Fibroblast of skin of right biceps (primary cell): Measurements from ENCODE around the gene PEAK1.

ENCODE experiments used
- DNase-seq: peaks from one replicate; pipeline ENCODE4 v3.0.0-alpha.2; 2013

Gene PEAK1

GRCh38 chr15:77120576-77120975 is 299.3 kb downstream of the PEAK1 start:
- DNase-seq: no peak

DNA sequence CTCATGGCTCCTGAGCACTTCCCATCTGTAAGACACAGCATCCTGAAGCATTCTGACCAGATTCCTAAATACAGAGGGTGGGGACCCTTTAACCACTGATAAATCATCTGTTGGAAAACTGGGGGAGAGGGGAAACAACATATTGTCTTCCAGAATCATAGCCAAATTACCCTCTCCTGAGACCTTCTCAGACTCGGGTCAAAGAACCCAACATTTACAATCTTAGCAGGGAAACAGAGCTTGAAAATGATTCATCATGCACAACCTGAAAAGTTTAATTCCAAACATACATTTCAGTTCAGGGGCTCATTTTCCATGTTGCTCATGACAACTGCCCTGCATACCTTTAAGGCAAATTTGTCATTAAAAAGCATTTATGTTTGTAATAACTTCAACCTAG is 300.5 kb downstream of the PEAK1 start:
- DNase-seq: peak; percentile 51

DNA sequence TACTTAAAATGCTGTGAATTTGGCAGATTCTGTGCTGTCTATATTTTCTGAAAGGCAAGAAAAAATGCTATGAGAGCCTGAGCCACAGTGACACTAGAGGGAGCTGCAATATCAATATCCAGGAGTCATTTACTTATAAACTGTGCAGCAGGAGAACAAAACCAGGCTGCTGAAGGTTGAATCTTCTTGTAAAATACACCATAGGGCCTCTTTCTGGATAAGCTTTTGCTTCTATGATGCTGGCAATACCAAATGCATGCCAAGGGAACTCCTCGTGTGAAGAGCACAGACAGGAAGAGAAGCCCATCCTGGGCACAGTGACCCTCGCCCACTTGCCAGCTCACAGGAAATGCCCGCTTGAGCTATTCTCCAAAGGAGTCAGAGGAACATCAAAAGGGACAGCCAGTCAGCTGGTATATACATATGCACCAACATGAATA is 301.0 kb downstream of the PEAK1 start:
- peak; percentile 80 for DNase-seq

GRCh38 chr15:77115179-77115578 is 304.7 kb downstream of the PEAK1 start:
- DNase-seq: no peak

- no peak for DNase-seq
These were observed 306.9 kb downstream of the PEAK1 start for GRCh38 chr15:77112838-77113504.

DNA sequence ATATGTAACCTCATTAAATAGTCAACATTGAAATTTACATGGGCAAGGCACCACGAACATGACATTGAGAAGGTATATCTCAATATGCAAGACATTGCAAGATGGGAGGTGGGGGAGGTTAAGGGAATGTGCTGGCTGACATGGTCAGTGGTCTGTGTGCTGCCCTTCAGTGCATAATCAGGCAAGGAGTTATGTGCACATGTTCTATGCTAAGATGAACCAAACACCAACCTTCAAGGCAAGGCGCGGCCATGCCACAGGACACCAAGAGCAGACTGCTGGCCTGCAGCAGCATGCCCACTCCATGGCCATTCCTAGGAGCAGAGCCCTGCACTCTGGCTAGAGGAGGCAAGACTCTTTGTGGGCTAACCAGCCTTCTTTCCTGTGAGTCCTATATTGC is 308.1 kb downstream of the PEAK1 start:
- no peak for DNase-seq

DNA sequence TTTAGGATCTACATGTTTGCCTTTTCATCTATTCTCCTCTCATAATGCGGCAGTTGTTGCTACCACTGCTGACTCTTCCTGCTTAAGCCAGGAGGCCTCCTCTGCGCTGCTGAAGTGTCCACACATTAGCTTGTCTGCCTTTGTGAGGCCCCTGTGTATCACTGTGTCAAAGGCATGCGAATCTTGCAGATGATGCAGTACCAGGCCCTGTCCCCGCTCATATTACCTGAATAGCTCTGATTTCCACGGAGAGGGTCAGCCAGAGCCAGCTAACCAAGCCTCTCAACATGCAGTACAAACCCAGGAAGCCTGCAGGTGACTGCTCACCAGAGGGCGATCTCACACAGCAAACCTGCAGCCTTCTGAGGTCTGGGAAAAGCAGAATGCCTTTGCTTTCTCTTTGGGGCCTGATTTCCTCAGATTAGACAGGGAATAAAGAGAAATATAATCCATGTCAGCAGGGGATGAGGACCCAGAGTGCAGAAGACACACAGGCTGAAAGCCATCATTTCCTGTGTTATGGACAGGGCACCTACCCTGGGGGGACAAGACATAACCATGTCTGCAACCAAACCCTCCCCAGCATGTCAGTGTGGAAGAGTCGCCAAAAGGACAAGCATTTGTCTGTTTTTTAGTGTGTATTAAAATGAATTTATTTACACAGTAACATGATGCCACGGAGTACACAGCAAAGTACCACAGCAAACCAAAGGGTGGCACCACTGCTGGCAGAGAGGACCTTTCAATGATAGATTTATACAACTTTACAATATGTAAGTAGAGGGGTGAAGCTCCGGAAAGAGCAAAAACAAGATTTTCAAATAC is 312.2 kb downstream of the PEAK1 start:
- peak; percentile 55 for DNase-seq

- no peak for DNase-seq
These were observed 312.8 kb downstream of the PEAK1 start for GRCh38 chr15:77107068-77107467.

DNA sequence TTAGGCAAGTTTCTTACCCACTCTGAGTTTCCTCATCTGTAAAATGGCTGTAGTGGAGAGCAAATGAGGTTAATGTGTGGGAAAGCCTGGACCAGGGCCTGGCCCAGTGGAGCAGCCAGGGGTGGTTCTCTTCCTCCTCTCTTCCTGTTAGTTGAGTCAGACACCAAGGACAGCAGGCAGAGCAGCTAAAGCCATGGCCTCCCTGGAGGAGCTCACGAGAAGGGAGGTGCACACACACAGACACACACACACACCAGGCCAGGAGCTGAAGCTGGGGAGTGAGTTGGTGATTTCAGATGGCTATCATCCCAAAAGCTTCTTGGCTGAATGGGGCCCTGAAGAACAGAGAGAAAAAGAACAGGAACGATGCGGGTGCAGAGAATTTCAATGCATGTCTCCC is 315.7 kb downstream of the PEAK1 start:
- DNase-seq: peak; percentile 37

DNA sequence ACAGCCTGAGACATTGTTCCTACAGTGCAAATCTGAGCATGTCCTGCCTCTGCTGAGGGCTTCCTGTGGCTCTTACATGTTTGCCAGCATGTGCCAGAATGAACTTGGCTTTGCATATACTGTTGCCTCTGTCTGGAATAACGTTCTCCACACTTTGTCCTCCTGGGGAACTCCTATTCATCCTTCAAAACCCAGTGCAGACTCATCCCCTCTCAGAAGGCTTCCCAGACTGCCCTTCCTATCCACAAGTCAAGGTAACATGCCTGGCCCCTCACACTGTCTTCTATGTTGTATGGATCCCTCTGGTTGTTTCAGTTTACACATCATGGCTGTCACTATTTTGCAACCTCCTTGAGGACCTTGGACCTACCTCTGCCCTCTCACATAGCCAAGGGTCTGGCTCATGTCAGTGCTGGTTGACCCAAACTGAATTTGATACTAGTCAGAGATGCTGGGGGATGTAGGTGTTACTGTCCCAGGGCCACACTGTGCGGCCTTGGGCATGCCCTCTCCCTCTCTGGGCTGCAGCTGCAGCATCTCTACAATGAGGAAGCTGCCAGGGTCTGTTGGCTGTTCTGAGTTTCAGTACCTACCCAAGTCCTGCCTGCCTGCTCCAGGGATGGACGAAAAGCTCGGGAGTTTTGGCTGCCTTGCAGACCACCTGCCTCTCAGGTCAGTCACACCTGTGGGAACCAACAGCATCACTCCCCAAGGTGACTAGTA is 320.0 kb downstream of the PEAK1 start:
- no peak for DNase-seq

- no peak for DNase-seq
These were observed 321.3 kb downstream of the PEAK1 start for GRCh38 chr15:77098572-77098971.

DNA sequence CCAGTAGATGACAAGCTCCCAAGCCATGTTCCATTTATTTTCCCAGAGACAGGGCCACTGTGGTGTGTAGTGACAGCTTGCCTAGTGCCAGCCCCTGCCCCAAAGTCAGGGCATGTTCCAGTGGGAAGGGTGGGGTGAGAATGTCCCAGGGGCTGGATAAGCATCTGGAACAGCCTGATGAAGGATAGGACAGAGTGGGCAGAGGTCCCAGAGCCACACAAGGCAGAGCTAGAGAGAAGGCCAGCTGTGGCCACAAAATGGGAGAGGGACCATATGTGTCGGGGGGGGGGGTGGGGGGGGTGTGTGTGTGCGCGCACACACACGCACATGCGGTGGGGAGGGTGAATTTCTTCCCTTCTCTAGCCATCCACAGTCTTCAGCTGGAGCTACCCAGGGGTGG is 322.0 kb downstream of the PEAK1 start:
- no peak for DNase-seq

DNA sequence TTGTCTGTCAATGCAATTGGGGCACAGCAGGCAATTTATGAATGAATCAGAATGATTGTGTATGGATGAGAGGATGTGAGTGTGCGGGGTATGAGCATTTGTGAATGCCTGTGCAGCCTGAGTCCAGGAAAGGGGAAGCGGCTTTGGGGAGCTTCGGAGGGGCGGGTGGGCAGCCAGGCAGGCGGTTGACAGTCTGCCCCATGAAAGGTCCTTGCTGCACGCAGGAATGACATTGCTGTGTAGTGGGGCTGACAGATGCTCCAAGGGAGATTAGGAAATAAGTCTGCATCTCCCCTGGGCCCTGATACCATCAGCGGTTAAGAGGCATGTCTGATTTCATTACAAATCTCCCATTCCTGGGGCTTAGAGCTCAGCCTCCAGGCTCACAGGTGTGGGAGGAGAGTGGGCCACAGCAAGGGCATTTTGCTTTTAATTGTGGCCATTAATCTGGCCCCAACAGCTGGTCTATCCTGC is 322.6 kb downstream of the PEAK1 start:
- no peak for DNase-seq

- no peak for DNase-seq
These were observed 323.4 kb downstream of the PEAK1 start for GRCh38 chr15:77096541-77096940.

GRCh38 chr15:77096138-77096537 is 323.8 kb downstream of the PEAK1 start:
- DNase-seq: no peak

- no peak for DNase-seq
These were observed 325.4 kb downstream of the PEAK1 start for GRCh38 chr15:77094397-77095030.

- no peak for DNase-seq
These were observed 326.5 kb downstream of the PEAK1 start for GRCh38 chr15:77093436-77093835.

- no peak for DNase-seq
These were observed 328.8 kb downstream of the PEAK1 start for GRCh38 chr15:77091097-77091496.

DNA sequence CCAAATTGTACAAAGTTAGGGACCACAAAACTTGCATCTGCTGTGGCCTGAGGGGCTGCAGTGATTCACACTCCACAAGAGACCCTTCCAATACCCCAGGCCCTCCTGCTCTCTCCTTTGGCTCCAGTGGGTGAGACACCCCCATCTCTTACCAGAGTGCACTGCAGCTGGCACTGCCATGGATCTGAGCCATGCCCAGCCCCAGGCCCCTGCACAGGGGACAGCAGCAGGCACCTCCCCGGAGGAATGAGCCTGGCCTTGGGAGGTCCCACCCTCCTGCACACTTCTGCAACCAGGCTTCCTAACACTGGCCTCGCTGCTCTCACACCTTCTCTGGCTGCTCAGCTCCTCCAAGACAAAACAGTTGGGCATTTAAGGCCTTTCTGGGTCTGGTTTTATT is 332.7 kb downstream of the PEAK1 start:
- no peak for DNase-seq

- DNase-seq: peak; percentile 66
These were observed 334.6 kb downstream of the PEAK1 start for GRCh38 chr15:77085297-77085696.

DNA sequence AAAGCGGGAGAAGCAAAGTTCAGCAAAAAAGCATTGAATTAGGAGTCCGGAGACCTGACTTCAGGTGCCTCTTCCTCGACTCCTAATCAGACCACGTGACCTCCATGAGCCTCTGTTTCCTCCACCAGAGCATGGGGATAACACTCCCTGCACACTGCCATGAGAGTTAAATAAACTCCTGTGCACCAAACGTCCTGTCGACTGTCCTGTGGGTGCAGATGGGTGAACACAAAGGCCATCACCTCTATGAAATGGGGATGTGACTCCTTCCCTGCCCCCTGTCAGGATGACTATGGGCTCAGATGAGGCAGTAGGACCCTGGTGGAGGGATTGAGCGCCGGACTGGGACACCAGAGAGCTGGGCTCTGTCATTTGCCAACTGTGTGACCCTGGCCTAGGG is 335.5 kb downstream of the PEAK1 start:
- no peak for DNase-seq

DNA sequence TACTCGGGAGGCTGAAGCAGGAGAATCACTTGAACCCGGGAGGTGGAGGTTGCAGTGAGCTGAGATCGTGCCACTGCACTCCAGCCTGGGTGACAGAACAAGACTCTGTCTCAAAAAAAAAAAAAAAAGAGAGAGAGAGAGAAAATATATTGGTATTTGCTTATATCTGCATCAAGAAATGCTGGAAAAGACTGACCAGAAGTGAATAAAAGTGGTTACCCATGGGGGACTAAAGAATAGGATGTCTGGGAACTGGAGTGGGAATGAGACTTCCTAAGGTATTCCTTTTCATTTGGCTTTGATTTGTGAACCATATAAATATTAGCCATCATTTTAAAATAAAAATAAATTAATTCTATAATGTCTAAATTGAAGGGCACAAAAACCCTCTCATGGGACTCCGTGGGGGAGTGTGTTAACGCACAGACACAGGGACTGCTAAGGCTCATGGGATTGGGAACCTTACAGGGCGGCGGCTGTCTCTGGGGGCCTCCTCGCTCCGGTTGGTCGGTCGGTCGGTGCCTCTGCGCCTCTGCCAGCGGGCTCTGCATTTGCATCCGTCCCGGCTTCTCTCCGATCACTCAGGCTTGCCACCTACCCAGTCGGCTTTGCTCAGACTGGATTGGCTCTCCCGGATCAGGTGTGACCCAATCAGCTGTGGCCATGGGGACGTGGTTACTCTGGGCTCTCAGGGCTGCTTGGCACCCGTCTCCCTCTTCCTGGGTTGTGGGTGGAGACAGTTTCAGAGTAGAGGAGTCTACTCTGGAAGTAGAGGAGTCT is 336.3 kb downstream of the PEAK1 start:
- peak; percentile 48 for DNase-seq
